Measurements from ENCODE around the gene PGAP1. TPM values are rescaled to one million over a fixed set of nuclear protein-coding genes. Genes with fewer than 3 reads are reported as not detected.
A peak's percentile ranks its signal among the peaks of the same experiment; 100 is the strongest.

PGAP1 gene
- total RNA-seq, 1 experiment from 2014 or later, result 21.0 TPM

DNA sequence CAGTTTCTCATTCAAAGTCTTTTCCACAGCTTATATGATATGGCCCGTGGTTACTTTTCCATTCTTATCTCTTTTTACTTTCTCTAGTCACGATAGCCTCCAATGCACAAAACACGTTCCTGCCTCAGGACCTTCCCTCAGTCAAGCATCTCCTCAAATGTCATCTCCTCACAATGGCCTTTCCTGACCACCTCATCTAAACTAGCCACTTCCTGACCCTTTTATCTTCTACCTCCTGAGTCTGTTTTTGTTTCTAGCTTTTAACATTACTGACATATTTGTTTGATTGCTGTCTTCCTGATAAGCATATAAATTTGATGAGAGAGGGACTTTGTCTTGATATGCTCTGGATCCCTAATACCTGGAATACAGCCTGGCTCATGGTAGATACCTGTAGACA is 7.6 kb downstream of the PGAP1 start:
- H4K91ac ChIP-seq (ENCODE audit: insufficient read length, low read depth, low read length), result no peak overlapping the region
- Mint-ChIP-seq H3K9me3 (no peaks in the 10 kb centered on the region), H3K27ac (0 out of 7 replicates have a peak overlapping the region, but pooled peaks of 1 of the 3 experiments have one; percentile 2), H3K27me3 (ENCODE audit: low read depth) (no peaks in the 10 kb centered on the region), H3K4me3 (no peak overlapping the region), H3K4me1 (peaks cover 8 to 15% of the 10 kb centered on the region in 2 experiments), H3K36me3 (ENCODE audit: insufficient read depth in 1 of 3, low read depth in 3 of 3) (peaks cover 30 to 47% (median 35%) of the 10 kb centered on the region in 3 experiments; a peak in 6 of 7 replicates)
- H3K9me3 ChIP-seq (ENCODE audit: control insufficient read depth, low read depth, low read length), result no peaks in the 10 kb centered on the region
- no peak overlapping the region for H3K23ac ChIP-seq (ENCODE audit: insufficient read length, low read depth, low read length)
- no peaks in the 10 kb centered on the region for H3K4me1 ChIP-seq (ENCODE audit: insufficient read depth, low read length)
- no peak overlapping the region for H3K14ac ChIP-seq (ENCODE audit: insufficient read depth, low read length)
- no peak overlapping the region for H3K56ac ChIP-seq (ENCODE audit: insufficient read length, low read depth, low read length)
- H2AK5ac ChIP-seq (ENCODE audit: insufficient read length, low read length), result no peak overlapping the region
- no peak overlapping the region for H4K8ac ChIP-seq (replicated peaks; ENCODE audit: insufficient read length, low read depth, low read length)
- H4K5ac ChIP-seq (ENCODE audit: insufficient read length, low read depth, low read length), result no peak overlapping the region
- H3K4ac ChIP-seq (ENCODE audit: low read depth, low read length), result no peak overlapping the region
- H3K27ac ChIP-seq (ENCODE audit: insufficient read length, low read depth, low read length), result no peak overlapping the region
- TF ChIP-seq, protein P1, sequence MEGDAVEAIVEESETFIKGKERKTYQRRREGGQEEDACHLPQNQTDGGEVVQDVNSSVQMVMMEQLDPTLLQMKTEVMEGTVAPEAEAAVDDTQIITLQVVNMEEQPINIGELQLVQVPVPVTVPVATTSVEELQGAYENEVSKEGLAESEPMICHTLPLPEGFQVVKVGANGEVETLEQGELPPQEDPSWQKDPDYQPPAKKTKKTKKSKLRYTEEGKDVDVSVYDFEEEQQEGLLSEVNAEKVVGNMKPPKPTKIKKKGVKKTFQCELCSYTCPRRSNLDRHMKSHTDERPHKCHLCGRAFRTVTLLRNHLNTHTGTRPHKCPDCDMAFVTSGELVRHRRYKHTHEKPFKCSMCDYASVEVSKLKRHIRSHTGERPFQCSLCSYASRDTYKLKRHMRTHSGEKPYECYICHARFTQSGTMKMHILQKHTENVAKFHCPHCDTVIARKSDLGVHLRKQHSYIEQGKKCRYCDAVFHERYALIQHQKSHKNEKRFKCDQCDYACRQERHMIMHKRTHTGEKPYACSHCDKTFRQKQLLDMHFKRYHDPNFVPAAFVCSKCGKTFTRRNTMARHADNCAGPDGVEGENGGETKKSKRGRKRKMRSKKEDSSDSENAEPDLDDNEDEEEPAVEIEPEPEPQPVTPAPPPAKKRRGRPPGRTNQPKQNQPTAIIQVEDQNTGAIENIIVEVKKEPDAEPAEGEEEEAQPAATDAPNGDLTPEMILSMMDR (conservative IDR thresholded peaks at IDR 0.05), result no peak
- no peak overlapping the region for H3K9ac ChIP-seq (ENCODE audit: extremely low read depth, insufficient read length, low read length)
- no peak overlapping the region for H2BK15ac ChIP-seq (ENCODE audit: low read depth, low read length)
- no peak overlapping the region for H2BK12ac ChIP-seq (ENCODE audit: insufficient read length, low read depth, low read length)
- no peaks in the 10 kb centered on the region for H3K27me3 ChIP-seq (ENCODE audit: insufficient read depth, low read length)
- H3K4me2 ChIP-seq (ENCODE audit: insufficient read depth, insufficient read length, low read length), result no peak overlapping the region
- WGBS (ENCODE audit: extremely low coverage, insufficient read length, low lambda C conversion rate), result no CpG with 5 or more reads among the region's 3 CpGs
- H3K23me2 ChIP-seq (ENCODE audit: insufficient read length, low read depth, low read length, poor library complexity, severe bottlenecking), result no peaks in the 10 kb centered on the region
- H3K18ac ChIP-seq (ENCODE audit: insufficient read length, low read depth, low read length), result no peak overlapping the region
- H3K79me2 ChIP-seq (ENCODE audit: insufficient read depth, low read length), result peaks cover 3% of the 10 kb centered on the region; the same call in 1 of the 2 replicates
- H2AFZ ChIP-seq (ENCODE audit: low read length), result no peak overlapping the region
- H3K79me1 ChIP-seq (ENCODE audit: insufficient read depth, low read depth, low read length, poor library complexity, severe bottlenecking), result peaks cover 3% of the 10 kb centered on the region
- no peak overlapping the region for H2BK20ac ChIP-seq (ENCODE audit: low read depth, low read length, poor library complexity, severe bottlenecking)
- no peaks in the 10 kb centered on the region for H4K20me1 ChIP-seq (ENCODE audit: control insufficient read depth, insufficient read depth, insufficient read length)
- no peak for DNase-seq
- H2BK120ac ChIP-seq (ENCODE audit: low read depth, low read length, poor library complexity, severe bottlenecking), result no peak overlapping the region
- no peak overlapping the region for H3T11ph ChIP-seq (ENCODE audit: low read length)
- H2BK5ac ChIP-seq (ENCODE audit: insufficient read length, low read length), result no peak overlapping the region
